ENCODE measurements around the gene ATP1A3. TPM values are rescaled to one million over a fixed set of nuclear protein-coding genes. Genes with fewer than 3 reads are reported as not detected.

Gene ATP1A3
- total RNA-seq, 4 donors from 2014 or later: not detected

DNA sequence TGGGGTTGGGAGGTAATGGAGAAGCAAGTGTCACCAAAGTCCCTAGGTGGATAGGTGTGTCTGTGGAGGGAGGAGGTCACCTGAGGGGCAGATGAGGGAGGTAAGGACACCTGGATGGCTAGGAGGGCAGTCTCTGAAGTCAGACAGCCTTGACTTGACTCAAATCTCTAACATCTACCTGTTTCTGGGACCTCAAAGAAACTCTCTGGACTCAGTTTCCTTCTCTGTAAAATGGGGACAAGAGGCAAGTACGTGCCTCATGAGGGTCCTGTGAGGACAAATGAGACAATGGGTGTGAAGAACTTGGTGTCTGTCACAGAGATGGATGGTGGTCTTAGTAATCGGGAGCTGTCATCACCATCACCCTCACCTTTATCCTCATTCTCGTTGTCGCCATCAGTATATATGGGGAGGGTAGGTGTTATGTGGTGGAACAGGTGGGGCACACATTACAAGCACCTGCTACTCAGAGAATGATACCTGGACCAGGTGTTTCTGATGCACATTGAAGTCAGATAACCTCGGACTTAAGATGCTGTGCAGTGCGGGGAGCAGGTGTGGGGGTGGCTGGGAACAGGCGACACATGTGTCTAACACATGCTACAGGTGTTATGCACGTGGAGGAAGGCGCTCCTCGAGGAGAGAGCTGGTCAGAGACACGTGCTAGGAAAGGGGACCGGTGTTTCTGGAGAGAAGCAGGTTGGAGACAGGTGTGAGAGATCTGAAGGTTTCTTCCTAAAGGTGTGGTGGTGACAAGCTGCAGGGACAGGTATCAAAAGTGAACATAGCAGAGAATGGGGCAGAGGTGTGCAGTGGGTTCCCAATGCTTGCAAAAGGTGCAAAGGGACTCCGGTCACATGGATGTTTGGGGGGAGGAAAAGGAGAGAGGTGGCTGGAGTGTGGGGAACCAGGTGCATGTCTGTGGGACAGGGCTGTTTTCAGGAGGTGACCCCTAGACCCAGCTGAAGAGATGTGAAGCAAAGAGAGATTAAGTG lies 69.6 kb downstream of the ATP1A3 start:
- WGBS, 2 donors: 41 to 50% methylated on average over 13 of the region's 13 CpGs
- no peak overlapping the region for H3K4me3 ChIP-seq (ENCODE audit: low read depth, poor library complexity, severe bottlenecking)
- intact Hi-C loops (cut with DNase I; ENCODE audit: low total_unique reads): no loop called here
- no peak for DNase-seq (ENCODE audit: low spot score in 2 of 2)
- no peak for TF ChIP-seq POLR2A (IDR thresholded peaks at IDR 0.05)
- TF ChIP-seq, protein P1, sequence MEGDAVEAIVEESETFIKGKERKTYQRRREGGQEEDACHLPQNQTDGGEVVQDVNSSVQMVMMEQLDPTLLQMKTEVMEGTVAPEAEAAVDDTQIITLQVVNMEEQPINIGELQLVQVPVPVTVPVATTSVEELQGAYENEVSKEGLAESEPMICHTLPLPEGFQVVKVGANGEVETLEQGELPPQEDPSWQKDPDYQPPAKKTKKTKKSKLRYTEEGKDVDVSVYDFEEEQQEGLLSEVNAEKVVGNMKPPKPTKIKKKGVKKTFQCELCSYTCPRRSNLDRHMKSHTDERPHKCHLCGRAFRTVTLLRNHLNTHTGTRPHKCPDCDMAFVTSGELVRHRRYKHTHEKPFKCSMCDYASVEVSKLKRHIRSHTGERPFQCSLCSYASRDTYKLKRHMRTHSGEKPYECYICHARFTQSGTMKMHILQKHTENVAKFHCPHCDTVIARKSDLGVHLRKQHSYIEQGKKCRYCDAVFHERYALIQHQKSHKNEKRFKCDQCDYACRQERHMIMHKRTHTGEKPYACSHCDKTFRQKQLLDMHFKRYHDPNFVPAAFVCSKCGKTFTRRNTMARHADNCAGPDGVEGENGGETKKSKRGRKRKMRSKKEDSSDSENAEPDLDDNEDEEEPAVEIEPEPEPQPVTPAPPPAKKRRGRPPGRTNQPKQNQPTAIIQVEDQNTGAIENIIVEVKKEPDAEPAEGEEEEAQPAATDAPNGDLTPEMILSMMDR (IDR thresholded peaks at IDR 0.05): no peak

DNA sequence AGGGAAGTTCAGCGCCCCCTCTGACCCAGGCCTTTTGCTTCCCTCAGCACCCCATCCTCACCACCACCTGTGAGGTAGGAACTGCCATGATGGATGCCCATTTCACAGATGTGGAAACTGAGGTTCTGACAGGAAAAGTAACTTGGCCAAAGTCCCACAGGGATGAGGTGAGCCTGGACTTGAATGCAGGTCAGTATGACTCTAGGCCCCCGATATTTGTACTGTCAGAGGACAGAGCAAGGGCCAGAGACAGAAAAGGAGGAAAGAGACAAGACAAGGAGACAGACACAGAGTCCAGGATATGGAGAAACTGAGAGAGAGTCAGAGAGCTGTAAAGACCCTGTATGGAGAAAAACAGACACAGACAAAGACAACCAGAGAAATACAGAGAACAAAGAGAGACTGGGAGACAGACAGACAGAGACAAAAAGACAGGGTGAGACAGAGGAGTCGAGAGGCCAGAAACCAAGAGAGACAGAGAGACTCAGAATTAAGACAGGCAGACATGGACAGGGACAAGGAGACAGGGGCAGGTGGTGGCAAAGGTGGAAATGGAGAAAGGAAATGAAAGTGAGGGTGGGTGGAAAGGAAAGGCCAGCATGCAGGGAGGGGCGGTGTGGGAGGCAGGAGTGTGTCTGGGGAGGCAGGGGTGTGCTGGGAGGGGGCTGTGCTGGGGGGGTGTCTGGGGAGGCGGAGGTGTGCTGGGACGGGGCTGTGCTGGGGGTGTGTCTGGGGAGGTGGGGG lies 70.8 kb downstream of the ATP1A3 start:
- intact Hi-C loops (cut with DNase I; ENCODE audit: low total_unique reads): no loop called here
- WGBS, 2 donors: 30 to 42% methylated on average over 4 of the region's 6 CpGs
- TF ChIP-seq, protein P1 (IDR thresholded peaks at IDR 0.05): no peak
- TF ChIP-seq POLR2A (IDR thresholded peaks at IDR 0.05): no peak

DNA sequence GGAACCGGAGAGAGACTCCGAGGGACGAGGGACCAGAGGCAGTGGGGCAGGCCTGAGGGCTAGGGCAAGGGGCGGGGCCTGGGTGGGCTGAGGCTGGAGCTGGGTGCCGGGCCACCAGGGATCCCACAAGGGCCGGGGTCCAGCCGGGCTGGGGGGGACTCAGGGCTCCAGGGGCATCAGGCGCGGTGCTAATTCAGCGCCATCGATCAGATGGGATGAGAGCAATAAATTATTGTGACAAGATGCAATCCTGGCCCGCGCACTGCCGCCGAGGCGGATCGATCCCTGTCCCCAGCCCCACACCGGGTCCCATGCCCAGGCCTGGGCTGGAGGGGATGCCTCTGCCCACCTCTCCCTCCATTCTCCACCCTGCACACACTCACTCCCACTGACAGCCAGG lies 71.4 kb downstream of the ATP1A3 start:
- TF ChIP-seq POLR2A (IDR thresholded peaks at IDR 0.05): no peak
- TF ChIP-seq, protein P1 (IDR thresholded peaks at IDR 0.05): no peak
- DNase-seq (ENCODE audit: low spot score in 2 of 2): no peak
- no peak overlapping the region for H3K4me3 ChIP-seq (ENCODE audit: low read depth, poor library complexity, severe bottlenecking)
- 7 to 12% methylated on average over 17 to 18 of the region's 18 CpGs for WGBS, 2 donors
- intact Hi-C loops (cut with DNase I; ENCODE audit: low total_unique reads): no loop called here

More for the DNA sequence above, 70.8 kb downstream of the ATP1A3 start:
- DNase-seq (ENCODE audit: low spot score in 2 of 2): no peak
- no peak overlapping the region for H3K4me3 ChIP-seq (ENCODE audit: low read depth, poor library complexity, severe bottlenecking)

DNA sequence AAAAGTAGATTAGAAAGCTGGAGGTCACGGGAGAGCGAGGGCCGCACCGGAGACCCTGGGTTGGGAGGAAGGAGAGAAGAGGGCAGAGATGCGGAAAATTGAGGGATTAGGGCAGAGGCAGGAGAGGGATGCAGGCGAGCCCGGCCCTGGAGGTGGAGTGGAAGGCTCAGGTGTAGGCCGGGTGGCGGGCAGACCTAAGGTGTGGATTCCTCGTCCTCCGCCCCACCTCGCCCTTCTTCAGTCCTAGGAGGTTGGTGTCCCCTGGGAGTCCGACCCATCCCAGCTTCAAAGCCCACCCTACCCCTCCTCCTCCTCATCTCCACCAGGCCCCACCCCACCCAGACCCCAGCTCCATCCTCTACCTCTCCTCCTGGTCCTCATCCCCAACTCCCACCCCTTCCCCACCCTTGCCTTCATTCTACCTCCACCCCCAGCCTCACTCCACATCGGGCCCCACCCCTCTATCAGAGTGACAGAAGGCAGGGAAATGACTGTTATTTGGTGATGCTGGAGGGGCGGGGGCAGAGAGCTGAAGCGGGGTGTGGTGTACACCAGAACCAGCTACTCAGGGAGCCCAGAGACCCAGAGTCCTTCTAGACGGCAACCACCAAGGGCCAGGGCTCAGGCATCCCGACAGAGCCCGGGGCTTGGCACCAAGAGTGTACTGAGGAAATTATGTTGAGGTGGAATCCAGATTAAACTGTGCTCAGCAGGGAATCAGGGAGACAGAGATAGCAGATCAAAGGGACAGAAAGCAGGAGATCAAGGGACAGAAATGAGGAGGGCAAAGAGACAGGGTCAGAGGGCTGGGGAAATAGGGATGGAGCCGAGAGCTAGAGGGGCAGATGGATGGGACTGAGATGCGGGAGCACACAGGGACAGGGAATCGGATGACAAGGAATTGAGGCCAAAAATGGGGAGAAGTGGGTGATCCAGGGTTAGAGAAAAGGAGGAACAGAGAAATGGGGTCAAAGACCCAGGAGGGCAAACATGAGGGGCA lies 72.2 kb downstream of the ATP1A3 start:
- H3K4me3 ChIP-seq (ENCODE audit: low read depth, poor library complexity, severe bottlenecking): no peak overlapping the region
- intact Hi-C loops (cut with DNase I; ENCODE audit: low total_unique reads): no loop called here
- TF ChIP-seq, protein P1 (IDR thresholded peaks at IDR 0.05): no peak
- no peak for TF ChIP-seq POLR2A (IDR thresholded peaks at IDR 0.05)
- 11 to 16% methylated on average over 22 of the region's 22 CpGs for WGBS, 2 donors
- no peak for DNase-seq (ENCODE audit: low spot score in 2 of 2)

Data from lower leg skin (tissue), 4 donors.